GM10266 (cell line): ENCODE data around the gene PPBP.

Experiments used
- DNase-seq: peaks from one replicate; pipeline ENCODE4 v3.0.0; 2012; ENCODE audit errors: extremely low spot score
- TF ChIP-seq, protein P1 (sequence below): IDR thresholded peaks from 2 replicates; pipeline ENCODE4 v1.5.1; 2012; ENCODE audit warnings: mild to moderate bottlenecking, low read depth; ENCODE audit not compliant: control insufficient read depth, insufficient read depth; ENCODE audit errors: missing control alignments

PPBP gene

DNA sequence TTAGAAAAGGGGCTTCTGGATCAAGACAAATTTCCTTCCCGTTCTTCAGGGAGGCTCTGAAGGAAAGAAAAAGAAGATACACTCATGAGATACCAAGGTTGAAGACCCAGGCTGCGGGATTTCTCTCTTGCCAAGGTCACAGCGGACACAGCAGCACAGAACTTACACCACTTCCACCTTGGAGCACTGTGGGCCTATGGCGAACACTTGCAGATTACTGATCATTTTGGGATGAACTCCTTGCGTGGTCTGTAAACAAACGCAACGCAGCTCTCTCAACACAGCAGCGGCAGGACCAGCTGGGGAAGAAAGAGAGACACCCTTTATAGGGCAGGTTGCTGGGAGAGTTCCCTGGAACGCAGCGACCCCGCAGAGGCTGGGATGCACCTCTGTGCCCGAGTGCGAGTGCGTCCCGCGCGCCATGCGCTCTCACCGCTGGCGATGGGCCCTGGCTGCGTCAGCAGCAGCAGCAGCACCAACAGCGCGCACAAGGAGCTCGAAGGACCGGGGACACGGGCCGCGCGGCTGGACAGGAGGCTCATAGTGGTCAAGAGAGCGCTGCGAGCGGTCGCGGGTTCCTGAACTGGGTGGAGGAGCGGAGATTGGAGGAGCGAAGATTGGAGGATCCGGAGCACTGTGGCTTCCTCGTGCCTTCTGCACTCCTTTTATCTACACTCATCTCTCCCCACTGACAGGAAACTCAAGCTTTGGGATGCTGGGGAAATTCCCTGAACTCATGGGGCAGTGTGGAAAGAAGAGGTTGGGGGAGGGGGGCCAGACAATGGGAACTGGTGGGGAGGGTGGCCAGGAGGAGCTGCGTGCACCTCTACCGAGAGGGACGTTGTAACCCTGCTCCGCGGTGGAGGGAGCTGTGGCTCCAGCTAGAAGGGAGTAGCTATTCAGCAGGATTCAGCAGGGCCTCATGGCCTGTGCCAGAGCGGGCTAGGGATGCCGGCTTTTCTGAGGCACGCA is 10.3 kb upstream of the PPBP start, which contains the start of gene CXCL5:
Gene CXCL5 (minus strand): TSS at position 638 of the 972 bp plus-strand sequence. CDS start 96 bp downstream, at position 542.
- no peak for DNase-seq
- TF ChIP-seq, protein P1, sequence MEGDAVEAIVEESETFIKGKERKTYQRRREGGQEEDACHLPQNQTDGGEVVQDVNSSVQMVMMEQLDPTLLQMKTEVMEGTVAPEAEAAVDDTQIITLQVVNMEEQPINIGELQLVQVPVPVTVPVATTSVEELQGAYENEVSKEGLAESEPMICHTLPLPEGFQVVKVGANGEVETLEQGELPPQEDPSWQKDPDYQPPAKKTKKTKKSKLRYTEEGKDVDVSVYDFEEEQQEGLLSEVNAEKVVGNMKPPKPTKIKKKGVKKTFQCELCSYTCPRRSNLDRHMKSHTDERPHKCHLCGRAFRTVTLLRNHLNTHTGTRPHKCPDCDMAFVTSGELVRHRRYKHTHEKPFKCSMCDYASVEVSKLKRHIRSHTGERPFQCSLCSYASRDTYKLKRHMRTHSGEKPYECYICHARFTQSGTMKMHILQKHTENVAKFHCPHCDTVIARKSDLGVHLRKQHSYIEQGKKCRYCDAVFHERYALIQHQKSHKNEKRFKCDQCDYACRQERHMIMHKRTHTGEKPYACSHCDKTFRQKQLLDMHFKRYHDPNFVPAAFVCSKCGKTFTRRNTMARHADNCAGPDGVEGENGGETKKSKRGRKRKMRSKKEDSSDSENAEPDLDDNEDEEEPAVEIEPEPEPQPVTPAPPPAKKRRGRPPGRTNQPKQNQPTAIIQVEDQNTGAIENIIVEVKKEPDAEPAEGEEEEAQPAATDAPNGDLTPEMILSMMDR: no peak

DNA sequence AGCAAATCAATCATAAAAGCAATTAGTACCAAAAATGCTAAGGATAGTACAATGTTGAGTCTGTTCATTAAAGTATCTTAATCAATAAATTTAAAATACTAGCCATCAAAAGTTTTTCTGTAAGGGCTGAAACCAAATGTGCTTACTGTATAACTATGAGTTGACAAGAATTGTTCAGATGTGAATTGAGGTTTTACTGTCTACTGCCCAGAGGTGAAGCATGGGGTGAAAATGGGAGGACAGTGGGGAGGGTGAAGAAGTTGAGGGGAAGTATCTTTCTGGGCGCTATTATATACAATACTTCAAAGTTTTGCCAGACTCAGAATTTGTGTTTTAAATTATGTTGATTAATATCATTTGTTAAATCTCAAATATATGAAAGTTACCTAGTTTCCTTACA is 4.1 kb upstream of the PPBP start:
- TF ChIP-seq, protein P1: no peak
- DNase-seq: no peak

DNA sequence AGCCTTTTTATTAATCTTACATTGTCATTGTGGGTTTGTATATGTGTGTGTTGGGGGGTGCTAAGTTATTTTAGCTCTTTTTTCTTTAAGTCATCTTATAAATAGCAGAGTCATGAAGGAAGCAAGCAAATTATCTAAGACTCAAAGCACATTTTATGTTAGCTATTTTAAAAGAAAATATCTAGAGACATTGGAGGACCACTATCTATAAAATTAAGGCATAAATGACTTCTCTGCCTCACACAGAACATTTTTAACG is 3.7 kb upstream of the PPBP start:
- TF ChIP-seq, protein P1: no peak
- DNase-seq: no peak

DNA sequence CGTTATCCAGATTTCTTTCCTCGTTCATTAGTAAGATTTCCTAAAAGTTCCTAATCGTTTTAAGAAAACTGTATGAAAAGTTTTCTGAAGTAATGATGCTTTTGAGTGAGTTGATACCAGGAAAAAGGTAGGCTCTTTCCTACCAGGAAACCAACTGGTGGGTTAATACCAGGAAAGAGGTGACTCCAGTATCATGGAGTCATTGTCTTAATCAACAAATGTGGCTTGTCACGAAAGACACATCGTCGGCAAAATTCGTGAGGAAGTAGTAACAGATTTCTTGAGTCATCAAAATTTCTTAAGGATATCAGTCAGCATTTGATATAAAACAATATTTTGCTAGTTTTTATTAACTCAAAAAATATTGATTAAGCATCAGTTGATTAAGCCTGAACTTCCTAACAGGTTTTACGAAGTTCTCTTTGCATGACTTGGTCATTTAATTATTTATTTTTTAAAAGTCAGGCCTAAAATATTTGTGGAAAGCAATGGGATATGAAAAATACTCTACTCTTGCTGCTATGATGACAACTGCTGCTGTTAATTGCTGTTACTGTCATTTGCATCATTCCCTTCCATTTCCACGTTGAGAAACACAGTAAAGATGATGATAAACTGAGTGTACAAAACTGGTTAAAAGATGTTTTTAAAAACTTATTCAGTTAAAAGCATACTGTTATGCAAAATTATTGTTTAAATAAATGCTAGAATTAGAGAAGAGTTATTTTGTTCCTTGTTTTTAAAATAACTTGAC is 3.2 kb upstream of the PPBP start:
- TF ChIP-seq, protein P1: no peak
- DNase-seq: no peak

DNA sequence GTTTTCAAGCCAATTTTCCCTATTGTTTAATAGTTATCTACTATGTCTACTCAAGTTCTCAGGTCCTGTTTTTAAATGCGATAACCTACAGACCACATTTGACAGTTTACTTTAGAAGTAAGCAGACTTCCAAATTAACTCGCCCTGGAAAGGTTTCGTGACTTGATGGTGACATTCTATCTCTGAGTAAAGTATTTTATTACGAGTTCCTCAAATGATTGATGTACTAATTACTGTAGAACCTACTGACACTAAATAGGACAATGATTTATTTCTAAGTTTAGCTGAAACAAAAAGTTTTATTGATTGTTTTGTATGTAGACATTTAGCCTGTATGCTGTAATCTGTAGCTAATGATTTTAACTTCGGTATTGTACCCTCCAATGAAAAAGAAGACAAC is 1.9 kb upstream of the PPBP start:
- no peak for DNase-seq
- TF ChIP-seq, protein P1: no peak

DNA sequence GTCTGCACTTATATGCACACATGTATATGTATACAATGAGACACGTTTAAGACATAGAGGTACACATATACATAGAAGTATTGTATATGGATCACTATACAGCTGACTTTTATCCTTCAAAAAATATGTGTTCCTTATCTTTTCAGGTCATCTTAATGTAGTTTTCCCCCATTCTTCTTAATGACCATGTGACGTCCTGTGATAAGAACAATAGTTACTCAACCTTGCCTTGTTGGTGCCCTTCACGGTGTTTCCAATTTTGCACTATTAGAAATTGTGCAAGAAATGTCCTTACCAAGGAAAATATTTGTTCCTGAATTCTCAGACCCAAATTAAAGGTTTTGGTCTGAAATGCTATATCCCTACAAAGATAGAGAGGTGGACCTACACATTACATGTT is 1.0 kb upstream of the PPBP start:
- TF ChIP-seq, protein P1: no peak
- DNase-seq: no peak

DNA sequence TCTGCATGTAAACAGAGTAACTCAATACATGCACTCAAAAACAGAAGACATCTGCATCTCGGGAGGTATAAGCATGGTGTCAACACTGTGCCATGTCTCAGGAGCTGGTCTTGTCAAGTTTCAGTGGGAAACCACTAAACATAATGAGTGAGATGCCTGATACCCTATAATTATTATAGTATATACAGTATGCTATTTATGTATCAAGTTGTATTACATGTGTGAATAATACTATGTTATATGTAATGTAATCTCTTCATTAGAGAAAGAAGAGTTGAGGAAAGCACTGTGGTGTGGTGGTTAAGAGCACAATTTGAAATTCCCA is 2.5 kb downstream of the PPBP start:
- DNase-seq: no peak
- TF ChIP-seq, protein P1: no peak
